Common myeloid progenitor, CD34-positive (primary cell): ENCODE results near the gene DENND1B.
"Not testable (repeated sequence)": the region's sequence is repeated elsewhere in the genome, so short reads cannot be mapped to it uniquely, and the experiment has no call there.

Experiments used
- CTCF ChIA-PET: fragments of 350-600 bp; sonication (Branson Sonifier 250); formaldehyde crosslinking; loops from one replicate; lab custom pipeline; 2021; ENCODE audit warnings: antibody characterized with exemption; lab: Charles Lee
- POLR2A ChIA-PET: fragments of 350-600 bp; sonication (Branson Sonifier 250); formaldehyde crosslinking; loops from one replicate; lab custom pipeline; 2021; ENCODE audit warnings: antibody characterized with exemption; lab: Charles Lee
- DNase-seq, 3 donors: peaks; one replicate each; pipeline versions ENCODE4 v3.0.0 to v3.0.0-alpha.2; 2013
- H3K27ac ChIP-seq, 2 experiments: 1 replicate in 1 of 2; 2 replicates in 1 of 2; pipeline ENCODE4 v1.7.0; 2013; ENCODE audit warnings: inconsistent platforms in 2 of 2, low read length in 2 of 2, mild to moderate bottlenecking in 2 of 2, low read depth in 1 of 2, moderate library complexity in 1 of 2; ENCODE audit not compliant: severe bottlenecking in 2 of 2, insufficient read depth in 1 of 2, poor library complexity in 1 of 2
- H3K27me3 ChIP-seq, 5 experiments: replicated peaks in 2 of 5; 1 replicate in 3 of 5; 2 replicates in 2 of 5; pipeline versions ENCODE4 v1.6.1 to v1.7.0; 2013; ENCODE audit warnings: low read length in 4 of 5, mild to moderate bottlenecking in 2 of 5, moderate library complexity in 2 of 5, inconsistent platforms in 1 of 5; ENCODE audit not compliant: insufficient read depth in 5 of 5, control insufficient read depth in 4 of 5
- H3K36me3 ChIP-seq, 4 experiments: 1 replicate in 2 of 4; 2 replicates in 2 of 4; pipeline versions ENCODE4 v1.6.1 to v1.7.0; 2013; ENCODE audit warnings: low read length in 3 of 4, control low read depth in 1 of 4, mild to moderate bottlenecking in 1 of 4; ENCODE audit not compliant: control insufficient read depth in 4 of 4, insufficient read depth in 4 of 4
- H3K4me1 ChIP-seq, 4 experiments: 1 replicate in 3 of 4; 2 replicates in 1 of 4; pipeline versions ENCODE4 v1.6.1 to v1.7.1; 2013; ENCODE audit warnings: low read length in 3 of 4, mild to moderate bottlenecking in 3 of 4, control low read depth in 1 of 4, inconsistent platforms in 1 of 4, moderate library complexity in 1 of 4; ENCODE audit not compliant: control insufficient read depth in 4 of 4, insufficient read depth in 4 of 4; ENCODE audit errors: control extremely low read depth in 1 of 4
- H3K4me3 ChIP-seq, 7 experiments: 1 replicate in 4 of 7; 2 replicates in 3 of 7; pipeline versions ENCODE4 v1.5.1 to v1.7.0; 2013; ENCODE audit warnings: mild to moderate bottlenecking in 7 of 7, low read length in 6 of 7, moderate library complexity in 6 of 7, inconsistent platforms in 2 of 7, low read depth in 2 of 7, control low read depth in 1 of 7; ENCODE audit not compliant: insufficient read depth in 4 of 7, control insufficient read depth in 1 of 7; ENCODE audit errors: extremely low read depth in 1 of 7
- H3K9me3 ChIP-seq, 5 experiments: 1 replicate in 4 of 5; 2 replicates in 1 of 5; pipeline versions ENCODE4 v1.6.1 to v1.7.1; 2013; ENCODE audit warnings: low read length in 4 of 5, mild to moderate bottlenecking in 2 of 5, inconsistent platforms in 1 of 5, low read depth in 1 of 5, moderate library complexity in 1 of 5; ENCODE audit not compliant: control insufficient read depth in 4 of 5, insufficient read depth in 2 of 5; ENCODE audit errors: control extremely low read depth in 1 of 5
- WGBS: methylation state at CpG from one replicate; pipeline ENCODE4 v1.1.5; 2013; ENCODE audit not compliant: insufficient coverage; 5-methylcytosine and 5-hydroxymethylcytosine counted together

The DENND1B gene

GRCh38 chr1:197595304-197595904, 179.9 kb downstream of the DENND1B start:
- POLR2A ChIA-PET: no interaction called here
- Histone ChIP-seq H3K36me3 (peaks cover 0 to 9% (median 5%) of the 10 kb centered on the region in 4 experiments), H3K4me1 (no peaks in the 10 kb centered on the region), H3K4me3 (no peak overlapping the region), H3K9me3 (no peaks in the 10 kb centered on the region), H3K27ac (no peak overlapping the region), H3K27me3 (no peaks in the 10 kb centered on the region)
- CTCF ChIA-PET: no interaction called here
- WGBS: 82% methylated on average over 4 of the region's 5 CpGs
- DNase-seq: no peak

- ChIA-PET CTCF (interaction anchor here (0.6 kb wide), 1 partner anchor 62 kb away, joined by 3 read pairs; no protein-coding TSS in a partner anchor), POLR2A (no interaction called here)
- no peaks in the 10 kb centered on the region for H3K4me1 ChIP-seq
- H3K36me3 ChIP-seq: peaks cover 2 to 12% (median 8%) of the 10 kb centered on the region in 4 experiments
- H3K4me3 ChIP-seq: no peak overlapping the region
- no peak overlapping the region for H3K27ac ChIP-seq
- no peaks in the 10 kb centered on the region for H3K9me3 ChIP-seq
- 100% methylated on average over 1 of the region's 2 CpGs for WGBS
- no peaks in the 10 kb centered on the region for H3K27me3 ChIP-seq
- DNase-seq: no peak
These were observed 184.6 kb downstream of the DENND1B start for GRCh38 chr1:197590687-197591086.

- 100% methylated on average over 1 of the region's 1 CpG for WGBS
- H3K27ac ChIP-seq: no peak overlapping the region
- no peaks in the 10 kb centered on the region for H3K9me3 ChIP-seq
- H3K4me3 ChIP-seq: no peak overlapping the region
- no peaks in the 10 kb centered on the region for H3K4me1 ChIP-seq
- ChIA-PET CTCF (no interaction called here), POLR2A (no interaction called here)
- no peak for DNase-seq
- no peaks in the 10 kb centered on the region for H3K27me3 ChIP-seq
- peaks cover 2 to 18% (median 7%) of the 10 kb centered on the region in 4 experiments for H3K36me3 ChIP-seq
These were observed 189.5 kb downstream of the DENND1B start for GRCh38 chr1:197585809-197586208.

GRCh38 chr1:197577580-197577979, 197.7 kb downstream of the DENND1B start:
- ChIA-PET POLR2A (interaction anchor here (0.7 kb wide), 1 partner anchor 142 kb away, joined by 3 read pairs; no protein-coding TSS in a partner anchor), CTCF (interaction anchor here (0.6 to 1.2 kb wide), 2 partner anchors 89 to 1054 kb away, joined by 3 read pairs; no protein-coding TSS in a partner anchor)
- no peaks in the 10 kb centered on the region for H3K4me1 ChIP-seq
- no CpG with 5 or more reads among the region's 2 CpGs for WGBS
- H3K27me3 ChIP-seq: no peaks in the 10 kb centered on the region
- H3K36me3 ChIP-seq: peaks cover 7 to 17% (median 11%) of the 10 kb centered on the region in 4 experiments
- H3K27ac ChIP-seq: no peak overlapping the region
- H3K9me3 ChIP-seq: peaks cover 0 to 3% (median 0%) of the 10 kb centered on the region in 5 experiments
- no peak for DNase-seq
- no peak overlapping the region for H3K4me3 ChIP-seq

- no CpG with 5 or more reads among the region's 4 CpGs for WGBS
- CTCF ChIA-PET: not testable (repeated sequence)
These were observed 199.7 kb downstream of the DENND1B start for GRCh38 chr1:197575531-197575930.

GRCh38 chr1:197572169-197572568, 203.1 kb downstream of the DENND1B start:
- Histone ChIP-seq H3K27me3 (no peaks in the 10 kb centered on the region), H3K36me3 (peaks cover 7 to 36% (median 12%) of the 10 kb centered on the region in 4 experiments), H3K9me3 (peaks cover 3 to 22% (median 6%) of the 10 kb centered on the region in 5 experiments), H3K4me1 (no peaks in the 10 kb centered on the region), H3K27ac (no peak overlapping the region), H3K4me3 (no peak overlapping the region)
- WGBS: 95% methylated on average over 9 of the region's 10 CpGs
- ChIA-PET CTCF (no interaction called here), POLR2A (no interaction called here)
- no peak for DNase-seq

More at GRCh38 chr1:197575531-197575930, 199.7 kb downstream of the DENND1B start:
- H3K27me3 ChIP-seq, POLR2A ChIA-PET, H3K4me1 ChIP-seq, H3K4me3 ChIP-seq, H3K27ac ChIP-seq, DNase-seq, H3K9me3 ChIP-seq: not testable (repeated sequence)
- H3K36me3 ChIP-seq: peaks cover 10 to 26% (median 14%) of the 10 kb centered on the region in 4 experiments

- ChIA-PET CTCF (no interaction called here), POLR2A (no interaction called here)
- H3K36me3 ChIP-seq: peaks cover 4 to 44% (median 13%) of the 10 kb centered on the region in 4 experiments
- H3K4me1 ChIP-seq: no peaks in the 10 kb centered on the region
- DNase-seq: peak; percentile 2 to 35 (median 19)
- H3K27me3 ChIP-seq: no peaks in the 10 kb centered on the region
- H3K9me3 ChIP-seq: peaks cover 0 to 30% (median 6%) of the 10 kb centered on the region in 5 experiments
- WGBS: no CpG with 5 or more reads among the region's 2 CpGs
- H3K4me3 ChIP-seq: no peak overlapping the region
- no peak overlapping the region for H3K27ac ChIP-seq
These were observed 207.8 kb downstream of the DENND1B start for GRCh38 chr1:197567442-197567841.
